HTR-8/SVneo (cell line): ENCODE data around the gene TSHZ2.
"Not testable (repeated sequence)": the region's sequence is repeated elsewhere in the genome, so short reads cannot be mapped to it uniquely, and the experiment has no call there.

Source experiments
- DNase-seq: peaks from one replicate; pipeline ENCODE4 v3.0.0; 2011; ENCODE audit warnings: low spot score, mixed read lengths; ENCODE audit not compliant: insufficient read length
- FAIRE-seq: peaks from 2 replicates; lab custom pipeline; 2011; peaks lifted over from hg19 to GRCh38; lab: Jason Lieb, UNC

The TSHZ2 gene

GRCh38 chr20:53529658-53530057 lies 557.5 kb downstream of the TSHZ2 start:
- no peak for DNase-seq
- FAIRE-seq, result no peak

DNA sequence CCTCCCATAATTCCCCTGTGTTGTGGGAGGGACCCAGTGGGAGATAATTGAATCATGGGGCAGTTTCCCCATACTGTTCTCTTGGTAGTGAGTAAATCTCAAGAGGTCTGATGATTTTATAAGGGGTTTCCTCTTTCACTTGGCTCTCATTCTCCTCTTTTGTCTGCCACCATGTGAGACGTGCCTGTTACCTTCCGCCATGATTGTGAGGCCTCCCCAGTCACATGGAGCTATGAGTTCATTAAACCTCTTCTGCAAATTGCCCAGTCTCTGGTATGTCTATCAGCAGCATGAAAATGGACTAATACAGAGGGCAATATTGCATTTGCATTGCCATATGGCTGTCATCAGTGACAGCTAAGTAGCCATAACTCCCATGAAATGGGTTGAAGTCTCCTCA lies 558.3 kb downstream of the TSHZ2 start:
- DNase-seq (no peak), FAIRE-seq (peak; percentile 72)

- not testable (repeated sequence) for FAIRE-seq
Observed at GRCh38 chr20:53532654-53533312, 560.6 kb downstream of the TSHZ2 start.

GRCh38 chr20:53533500-53533899 lies 561.3 kb downstream of the TSHZ2 start:
- FAIRE-seq (no peak), DNase-seq (no peak)

More at GRCh38 chr20:53532654-53533312, 560.6 kb downstream of the TSHZ2 start:
- not testable (repeated sequence) for DNase-seq

- no peak for FAIRE-seq
- DNase-seq, result no peak
Observed at GRCh38 chr20:53534037-53534436, 561.9 kb downstream of the TSHZ2 start.

- DNase-seq (no peak), FAIRE-seq (no peak)
Observed at GRCh38 chr20:53535878-53536277, 563.7 kb downstream of the TSHZ2 start.

DNA sequence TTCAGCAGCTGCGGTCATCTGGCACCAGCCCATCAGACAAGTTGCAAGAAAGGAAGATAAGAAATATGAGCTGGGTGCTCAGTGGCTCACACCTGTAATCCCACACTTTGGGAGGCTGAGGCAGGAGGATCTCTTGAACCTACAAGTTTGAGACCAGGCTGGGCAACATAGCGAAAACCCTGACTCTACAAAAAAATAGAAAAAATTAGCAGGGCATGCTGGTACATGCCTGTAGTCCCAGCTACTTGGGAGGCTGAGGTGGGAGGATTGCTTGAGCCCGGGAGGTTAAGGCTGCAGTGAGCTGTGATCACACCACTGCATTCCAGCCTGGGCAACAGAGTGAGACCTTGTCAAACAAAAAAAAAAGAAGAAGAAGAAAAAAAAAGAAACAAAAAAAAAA lies 564.2 kb downstream of the TSHZ2 start:
- not testable (repeated sequence) for DNase-seq, FAIRE-seq

- DNase-seq (no peak), FAIRE-seq (peak; percentile 55)
Observed at GRCh38 chr20:53539516-53539915, 567.4 kb downstream of the TSHZ2 start.
